ENCODE results near the gene PPP1R2B.

Gene PPP1R2B

DNA sequence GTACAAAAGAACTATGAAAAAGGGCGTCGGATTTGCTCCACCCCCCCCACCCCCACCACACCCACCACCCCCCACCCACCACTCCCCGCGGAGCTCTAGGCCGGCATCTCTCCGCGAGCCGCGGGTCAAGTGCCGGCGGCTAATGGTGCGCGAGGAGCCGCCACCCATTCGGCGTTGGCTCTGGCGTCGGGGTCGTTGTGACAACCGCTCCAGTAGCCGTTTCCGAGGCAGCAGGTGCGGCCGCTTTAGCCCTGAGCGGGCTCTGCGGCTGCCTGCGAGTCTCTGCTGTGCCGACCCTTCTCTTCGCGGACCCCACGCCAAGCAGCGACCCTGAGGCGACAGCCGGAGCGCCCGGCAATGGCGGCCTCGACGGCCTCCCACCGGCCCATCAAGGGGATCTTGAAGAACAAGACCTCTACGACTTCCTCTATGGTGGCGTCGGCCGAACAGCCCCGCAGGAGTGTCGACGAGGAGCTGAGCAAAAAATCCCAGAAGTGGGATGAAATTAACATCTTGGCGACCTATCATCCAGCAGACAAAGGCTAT lies at the start of gene PPP1R2B:
PPP1R2B (plus strand) TSS at position 90 of the 546 bp plus-strand sequence; CDS start at position 358, 268 bp downstream.
- no peak for TF ChIP-seq CSDC2 (CRISPR knock-in tag; IDR thresholded peaks at IDR 0.05)
- TF ChIP-seq BACH2 (CRISPR knock-in tag; IDR thresholded peaks at IDR 0.05; ENCODE audit: borderline replicate concordance) = no peak
- no peak for TF ChIP-seq ZNF8 (CRISPR knock-in tag; IDR thresholded peaks at IDR 0.05)
- no peak for TF ChIP-seq PPARA (CRISPR knock-in tag; IDR thresholded peaks at IDR 0.05; ENCODE audit: borderline replicate concordance)
- no peak for TF ChIP-seq OSR1 (CRISPR knock-in tag; IDR thresholded peaks at IDR 0.05)
- TF ChIP-seq, protein P1, sequence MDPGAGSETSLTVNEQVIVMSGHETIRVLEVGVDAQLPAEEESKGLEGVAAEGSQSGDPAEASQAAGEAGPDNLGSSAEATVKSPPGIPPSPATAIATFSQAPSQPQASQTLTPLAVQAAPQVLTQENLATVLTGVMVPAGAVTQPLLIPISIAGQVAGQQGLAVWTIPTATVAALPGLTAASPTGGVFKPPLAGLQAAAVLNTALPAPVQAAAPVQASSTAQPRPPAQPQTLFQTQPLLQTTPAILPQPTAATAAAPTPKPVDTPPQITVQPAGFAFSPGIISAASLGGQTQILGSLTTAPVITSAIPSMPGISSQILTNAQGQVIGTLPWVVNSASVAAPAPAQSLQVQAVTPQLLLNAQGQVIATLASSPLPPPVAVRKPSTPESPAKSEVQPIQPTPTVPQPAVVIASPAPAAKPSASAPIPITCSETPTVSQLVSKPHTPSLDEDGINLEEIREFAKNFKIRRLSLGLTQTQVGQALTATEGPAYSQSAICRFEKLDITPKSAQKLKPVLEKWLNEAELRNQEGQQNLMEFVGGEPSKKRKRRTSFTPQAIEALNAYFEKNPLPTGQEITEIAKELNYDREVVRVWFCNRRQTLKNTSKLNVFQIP (CRISPR knock-in tag; IDR thresholded peaks at IDR 0.05; ENCODE audit: borderline replicate concordance, low read depth) = no peak
- TF ChIP-seq, protein P2, sequence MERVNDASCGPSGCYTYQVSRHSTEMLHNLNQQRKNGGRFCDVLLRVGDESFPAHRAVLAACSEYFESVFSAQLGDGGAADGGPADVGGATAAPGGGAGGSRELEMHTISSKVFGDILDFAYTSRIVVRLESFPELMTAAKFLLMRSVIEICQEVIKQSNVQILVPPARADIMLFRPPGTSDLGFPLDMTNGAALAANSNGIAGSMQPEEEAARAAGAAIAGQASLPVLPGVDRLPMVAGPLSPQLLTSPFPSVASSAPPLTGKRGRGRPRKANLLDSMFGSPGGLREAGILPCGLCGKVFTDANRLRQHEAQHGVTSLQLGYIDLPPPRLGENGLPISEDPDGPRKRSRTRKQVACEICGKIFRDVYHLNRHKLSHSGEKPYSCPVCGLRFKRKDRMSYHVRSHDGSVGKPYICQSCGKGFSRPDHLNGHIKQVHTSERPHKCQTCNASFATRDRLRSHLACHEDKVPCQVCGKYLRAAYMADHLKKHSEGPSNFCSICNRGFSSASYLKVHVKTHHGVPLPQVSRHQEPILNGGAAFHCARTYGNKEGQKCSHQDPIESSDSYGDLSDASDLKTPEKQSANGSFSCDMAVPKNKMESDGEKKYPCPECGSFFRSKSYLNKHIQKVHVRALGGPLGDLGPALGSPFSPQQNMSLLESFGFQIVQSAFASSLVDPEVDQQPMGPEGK (CRISPR knock-in tag; IDR thresholded peaks at IDR 0.05; ENCODE audit: borderline replicate concordance) = no peak
- no peak for TF ChIP-seq ZNF70 (CRISPR knock-in tag; IDR thresholded peaks at IDR 0.05)
- TF ChIP-seq, protein P3, sequence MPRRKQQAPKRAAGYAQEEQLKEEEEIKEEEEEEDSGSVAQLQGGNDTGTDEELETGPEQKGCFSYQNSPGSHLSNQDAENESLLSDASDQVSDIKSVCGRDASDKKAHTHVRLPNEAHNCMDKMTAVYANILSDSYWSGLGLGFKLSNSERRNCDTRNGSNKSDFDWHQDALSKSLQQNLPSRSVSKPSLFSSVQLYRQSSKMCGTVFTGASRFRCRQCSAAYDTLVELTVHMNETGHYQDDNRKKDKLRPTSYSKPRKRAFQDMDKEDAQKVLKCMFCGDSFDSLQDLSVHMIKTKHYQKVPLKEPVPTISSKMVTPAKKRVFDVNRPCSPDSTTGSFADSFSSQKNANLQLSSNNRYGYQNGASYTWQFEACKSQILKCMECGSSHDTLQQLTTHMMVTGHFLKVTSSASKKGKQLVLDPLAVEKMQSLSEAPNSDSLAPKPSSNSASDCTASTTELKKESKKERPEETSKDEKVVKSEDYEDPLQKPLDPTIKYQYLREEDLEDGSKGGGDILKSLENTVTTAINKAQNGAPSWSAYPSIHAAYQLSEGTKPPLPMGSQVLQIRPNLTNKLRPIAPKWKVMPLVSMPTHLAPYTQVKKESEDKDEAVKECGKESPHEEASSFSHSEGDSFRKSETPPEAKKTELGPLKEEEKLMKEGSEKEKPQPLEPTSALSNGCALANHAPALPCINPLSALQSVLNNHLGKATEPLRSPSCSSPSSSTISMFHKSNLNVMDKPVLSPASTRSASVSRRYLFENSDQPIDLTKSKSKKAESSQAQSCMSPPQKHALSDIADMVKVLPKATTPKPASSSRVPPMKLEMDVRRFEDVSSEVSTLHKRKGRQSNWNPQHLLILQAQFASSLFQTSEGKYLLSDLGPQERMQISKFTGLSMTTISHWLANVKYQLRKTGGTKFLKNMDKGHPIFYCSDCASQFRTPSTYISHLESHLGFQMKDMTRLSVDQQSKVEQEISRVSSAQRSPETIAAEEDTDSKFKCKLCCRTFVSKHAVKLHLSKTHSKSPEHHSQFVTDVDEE (CRISPR knock-in tag; IDR thresholded peaks at IDR 0.05) = no peak
- no peak for TF ChIP-seq RARB (CRISPR knock-in tag; IDR thresholded peaks at IDR 0.05)
- TF ChIP-seq ZC3H10 (CRISPR knock-in tag; IDR thresholded peaks at IDR 0.05) = no peak
- TF ChIP-seq, protein P4, sequence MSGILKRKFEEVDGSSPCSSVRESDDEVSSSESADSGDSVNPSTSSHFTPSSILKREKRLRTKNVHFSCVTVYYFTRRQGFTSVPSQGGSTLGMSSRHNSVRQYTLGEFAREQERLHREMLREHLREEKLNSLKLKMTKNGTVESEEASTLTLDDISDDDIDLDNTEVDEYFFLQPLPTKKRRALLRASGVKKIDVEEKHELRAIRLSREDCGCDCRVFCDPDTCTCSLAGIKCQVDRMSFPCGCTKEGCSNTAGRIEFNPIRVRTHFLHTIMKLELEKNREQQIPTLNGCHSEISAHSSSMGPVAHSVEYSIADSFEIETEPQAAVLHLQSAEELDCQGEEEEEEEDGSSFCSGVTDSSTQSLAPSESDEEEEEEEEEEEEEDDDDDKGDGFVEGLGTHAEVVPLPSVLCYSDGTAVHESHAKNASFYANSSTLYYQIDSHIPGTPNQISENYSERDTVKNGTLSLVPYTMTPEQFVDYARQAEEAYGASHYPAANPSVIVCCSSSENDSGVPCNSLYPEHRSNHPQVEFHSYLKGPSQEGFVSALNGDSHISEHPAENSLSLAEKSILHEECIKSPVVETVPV (CRISPR knock-in tag; IDR thresholded peaks at IDR 0.05) = no peak
- TF ChIP-seq ZFP30 (CRISPR knock-in tag; IDR thresholded peaks at IDR 0.05) = no peak
- TF ChIP-seq ISL1 (CRISPR knock-in tag; IDR thresholded peaks at IDR 0.05) = no peak
- no peak for TF ChIP-seq SNAI2 (CRISPR knock-in tag; IDR thresholded peaks at IDR 0.05)
- TF ChIP-seq TCF4 (CRISPR knock-in tag; IDR thresholded peaks at IDR 0.05; ENCODE audit: borderline replicate concordance) = no peak
- TF ChIP-seq TOX (CRISPR knock-in tag; IDR thresholded peaks at IDR 0.05; ENCODE audit: borderline replicate concordance) = no peak
- TF ChIP-seq, protein P5, sequence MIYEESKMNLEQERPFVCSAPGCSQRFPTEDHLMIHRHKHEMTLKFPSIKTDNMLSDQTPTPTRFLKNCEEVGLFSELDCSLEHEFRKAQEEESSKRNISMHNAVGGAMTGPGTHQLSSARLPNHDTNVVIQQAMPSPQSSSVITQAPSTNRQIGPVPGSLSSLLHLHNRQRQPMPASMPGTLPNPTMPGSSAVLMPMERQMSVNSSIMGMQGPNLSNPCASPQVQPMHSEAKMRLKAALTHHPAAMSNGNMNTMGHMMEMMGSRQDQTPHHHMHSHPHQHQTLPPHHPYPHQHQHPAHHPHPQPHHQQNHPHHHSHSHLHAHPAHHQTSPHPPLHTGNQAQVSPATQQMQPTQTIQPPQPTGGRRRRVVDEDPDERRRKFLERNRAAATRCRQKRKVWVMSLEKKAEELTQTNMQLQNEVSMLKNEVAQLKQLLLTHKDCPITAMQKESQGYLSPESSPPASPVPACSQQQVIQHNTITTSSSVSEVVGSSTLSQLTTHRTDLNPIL (CRISPR knock-in tag; IDR thresholded peaks at IDR 0.05; ENCODE audit: low read depth) = no peak
- TF ChIP-seq ZNF565 (CRISPR knock-in tag; conservative IDR thresholded peaks at IDR 0.05; ENCODE audit: low read depth) = no peak
- ATAC-seq = no peak

DNA sequence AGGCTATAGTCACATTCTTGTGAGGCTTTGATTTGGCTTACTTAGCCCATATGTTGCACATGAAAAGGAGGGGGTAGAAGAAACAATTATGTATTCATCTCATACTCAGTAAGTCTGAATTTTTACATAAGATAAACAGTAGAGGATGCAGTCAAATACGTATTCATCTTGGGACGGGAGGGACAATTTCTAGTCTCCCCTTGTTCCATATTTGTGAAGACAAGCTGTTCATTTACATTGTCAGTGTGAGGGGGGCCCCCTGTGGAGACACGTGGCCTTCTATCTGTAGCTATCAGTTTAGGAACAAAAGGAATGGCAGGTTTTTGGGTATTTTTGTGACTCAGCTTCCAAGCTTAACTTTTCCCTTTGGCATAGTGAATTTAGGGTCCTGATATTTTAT lies 49.2 kb upstream of the PPP1R2B start:
- ATAC-seq = no peak
- no peak for TF ChIP-seq ZC3H10 (CRISPR knock-in tag; IDR thresholded peaks at IDR 0.05)
- no peak for TF ChIP-seq GLIS3 (CRISPR knock-in tag; IDR thresholded peaks at IDR 0.05)
- no peak for TF ChIP-seq OSR1 (CRISPR knock-in tag; IDR thresholded peaks at IDR 0.05)
- TF ChIP-seq ZFP3 (CRISPR knock-in tag; IDR thresholded peaks at IDR 0.05) = no peak
- TF ChIP-seq TOX (CRISPR knock-in tag; IDR thresholded peaks at IDR 0.05; ENCODE audit: borderline replicate concordance) = no peak
- no peak for TF ChIP-seq RARB (CRISPR knock-in tag; IDR thresholded peaks at IDR 0.05)
- TF ChIP-seq, protein P5 (CRISPR knock-in tag; IDR thresholded peaks at IDR 0.05; ENCODE audit: low read depth) = no peak
- no peak for TF ChIP-seq ZFP30 (CRISPR knock-in tag; IDR thresholded peaks at IDR 0.05)
- TF ChIP-seq, protein P4 (CRISPR knock-in tag; IDR thresholded peaks at IDR 0.05) = no peak
- TF ChIP-seq CSDC2 (CRISPR knock-in tag; IDR thresholded peaks at IDR 0.05) = no peak
- no peak for TF ChIP-seq ZNF70 (CRISPR knock-in tag; IDR thresholded peaks at IDR 0.05)
- no peak for TF ChIP-seq ESRRG (CRISPR knock-in tag; IDR thresholded peaks at IDR 0.05)
- TF ChIP-seq, protein P3 (CRISPR knock-in tag; IDR thresholded peaks at IDR 0.05) = no peak
- TF ChIP-seq TCF4 (CRISPR knock-in tag; IDR thresholded peaks at IDR 0.05; ENCODE audit: borderline replicate concordance) = no peak
- TF ChIP-seq ZNF8 (CRISPR knock-in tag; IDR thresholded peaks at IDR 0.05) = no peak
- TF ChIP-seq ISL1 (CRISPR knock-in tag; IDR thresholded peaks at IDR 0.05) = no peak
